Mesendoderm (in vitro differentiated cells): ENCODE data around the gene RADIL.

Experiments
- DNase-seq: peaks from one replicate; pipeline ENCODE4 v3.0.0; 2013
- H2AK5ac ChIP-seq: 2 replicates; pipeline ENCODE4 v1.6.1; 2013; ENCODE audit warnings: low read length, inconsistent platforms
- H2BK120ac ChIP-seq: 2 replicates; pipeline ENCODE4 v1.6.1; 2013; ENCODE audit warnings: low read depth, mild to moderate bottlenecking, low read length, moderate library complexity, mixed read lengths
- H2BK15ac ChIP-seq: replicated peaks from 2 replicates; pipeline ENCODE4 v1.6.1; 2013; ENCODE audit warnings: low read depth, mild to moderate bottlenecking, moderate library complexity
- H2BK5ac ChIP-seq: 2 replicates; pipeline ENCODE4 v1.6.1; 2013; ENCODE audit warnings: low read length, inconsistent platforms
- H3K18ac ChIP-seq: 2 replicates; pipeline ENCODE4 v1.6.1; 2013; ENCODE audit warnings: mild to moderate bottlenecking, low read length, mixed read lengths
- H3K23ac ChIP-seq: one replicate; pipeline ENCODE4 v1.6.1; 2013; ENCODE audit warnings: low read length
- H3K27ac ChIP-seq: 2 replicates; pipeline ENCODE4 v1.5.1; 2013; ENCODE audit warnings: low read depth, mild to moderate bottlenecking, inconsistent platforms, low read length, moderate library complexity
- H3K27me3 ChIP-seq: 2 replicates; pipeline ENCODE4 v1.6.1; 2013; ENCODE audit warnings: low read length, control low read depth, mild to moderate bottlenecking, inconsistent platforms; ENCODE audit not compliant: insufficient read depth, poor library complexity
- H3K36me3 ChIP-seq: 2 replicates; pipeline ENCODE4 v1.6.1; 2013; ENCODE audit warnings: low read length, inconsistent platforms; ENCODE audit not compliant: control insufficient read depth, insufficient read depth
- H3K4ac ChIP-seq: one replicate; pipeline ENCODE4 v1.6.1; 2013; ENCODE audit warnings: low read depth, mild to moderate bottlenecking, low read length, moderate library complexity
- H3K4me1 ChIP-seq: 2 replicates; pipeline ENCODE4 v1.6.1; 2013; ENCODE audit warnings: low read depth, low read length, inconsistent platforms; ENCODE audit not compliant: control insufficient read depth
- H3K4me2 ChIP-seq: 2 replicates; pipeline ENCODE4 v1.6.1; 2013; ENCODE audit warnings: low read length
- H3K4me3 ChIP-seq: 2 replicates; pipeline ENCODE4 v1.5.1; 2013; ENCODE audit warnings: mild to moderate bottlenecking, low read length
- H3K56ac ChIP-seq: one replicate; pipeline ENCODE4 v1.6.1; 2013; ENCODE audit warnings: low read length
- H3K79me1 ChIP-seq: 2 replicates; pipeline ENCODE4 v1.6.1; 2013; ENCODE audit warnings: low read length, inconsistent platforms
- H3K79me2 ChIP-seq: 2 replicates; pipeline ENCODE4 v1.6.1; 2013; ENCODE audit warnings: mild to moderate bottlenecking, low read length; ENCODE audit not compliant: control insufficient read depth, insufficient read depth
- H3K9ac ChIP-seq: 2 replicates; pipeline ENCODE4 v1.6.1; 2013; ENCODE audit warnings: low read length, inconsistent platforms
- H4K5ac ChIP-seq: one replicate; pipeline ENCODE4 v1.6.1; 2013; ENCODE audit warnings: low read length
- H4K8ac ChIP-seq: one replicate; pipeline ENCODE4 v1.6.1; 2013; ENCODE audit warnings: low read depth, mild to moderate bottlenecking, control low read depth, low read length, moderate library complexity
- WGBS: extraction: QIAGEN DNeasy Blood & Tissue Kit; methylation state at CpG from one replicate; pipeline ENCODE4 v1.1.7; 2013; ENCODE audit warnings: low lambda C conversion rate, missing lambda C conversion rate; ENCODE audit not compliant: insufficient coverage; ENCODE audit errors: extremely low coverage; 5-methylcytosine and 5-hydroxymethylcytosine counted together

Gene RADIL

DNA sequence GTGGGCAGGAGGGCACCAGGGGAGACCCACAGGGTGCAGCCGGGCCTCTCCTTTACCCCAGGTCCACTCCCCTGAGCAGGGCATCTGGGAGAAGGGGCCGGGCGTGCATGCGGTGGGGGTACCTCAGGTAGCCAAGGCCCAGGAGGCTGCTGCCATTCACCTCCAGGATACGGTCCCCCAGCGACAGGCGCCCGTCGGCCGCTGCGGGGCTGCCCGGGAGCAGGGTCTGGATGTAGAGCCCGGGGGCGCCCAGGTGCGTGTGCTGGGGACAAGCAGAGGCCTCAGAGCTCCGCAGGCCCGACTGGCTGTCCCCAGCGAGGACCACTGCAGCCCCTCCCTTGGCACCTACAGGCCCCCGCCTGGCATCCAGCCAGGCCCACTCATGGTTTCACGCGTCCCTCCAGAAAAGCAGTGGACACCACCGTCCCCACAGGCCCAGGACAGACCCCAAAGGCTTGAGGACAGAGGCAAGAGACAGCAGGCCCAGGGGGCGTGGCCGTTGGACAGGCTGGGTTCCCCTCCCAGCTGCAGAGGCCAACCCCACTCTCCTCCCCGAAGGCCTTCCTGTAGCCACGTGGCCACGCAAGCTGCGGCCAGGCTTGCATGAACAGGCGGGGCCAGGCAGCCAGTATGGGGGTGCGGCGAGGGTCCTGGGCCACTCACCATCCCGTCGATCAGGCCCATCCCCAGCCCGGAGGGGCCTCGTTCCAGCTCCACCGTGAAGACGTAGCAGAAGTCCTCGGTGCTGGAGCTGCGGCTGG, 83.8 kb downstream of the RADIL start:
- Histone ChIP-seq H3K27ac (no peak overlapping the region), H3K56ac (peak overlapping the region; percentile 7), H3K79me2 (no peaks in the 10 kb centered on the region), H3K4ac (no peak overlapping the region), H3K36me3 (no peaks in the 10 kb centered on the region), H2BK5ac (no peak overlapping the region), H3K23ac (no peak overlapping the region), H3K18ac (no peak overlapping the region), H3K4me1 (no peaks in the 10 kb centered on the region), H2BK120ac (no peak overlapping the region), H4K5ac (no peak overlapping the region), H3K27me3 (no peaks in the 10 kb centered on the region), H3K4me2 (no peak overlapping the region), H2BK15ac (no peak overlapping the region), H2AK5ac (no peak overlapping the region), H3K4me3 (no peak overlapping the region), H4K8ac (no peak overlapping the region), H3K9ac (no peak overlapping the region), H3K79me1 (no peaks in the 10 kb centered on the region)
- DNase-seq = no peak
- no CpG with 5 or more reads among the region's 39 CpGs for WGBS

DNA sequence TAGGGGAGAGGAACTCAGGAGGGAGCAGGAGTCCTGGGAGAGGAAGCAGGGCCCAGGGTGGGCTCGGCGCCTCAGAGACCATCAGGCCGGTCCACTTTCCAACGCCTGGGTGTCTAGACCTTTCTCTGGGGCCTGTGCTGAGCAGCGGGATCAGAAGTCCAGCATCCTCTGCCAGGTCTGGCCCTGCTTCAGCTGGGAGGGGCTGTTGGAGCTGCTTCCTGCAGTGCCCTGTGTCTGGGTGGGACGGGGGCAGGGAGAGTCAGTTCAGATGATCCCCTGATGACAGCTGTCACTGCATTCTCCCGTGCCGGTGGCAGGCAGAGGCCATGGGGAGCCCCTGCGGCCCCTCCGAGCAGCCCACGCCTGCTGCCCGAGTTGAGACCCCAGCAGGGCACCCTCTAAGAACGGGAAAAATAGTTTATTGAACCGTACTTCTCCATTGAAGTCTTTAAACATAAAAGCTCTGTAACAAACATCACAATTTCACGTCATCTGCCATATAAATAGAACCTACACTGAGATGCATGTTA, 84.7 kb downstream of the RADIL start:
- H3K56ac ChIP-seq = no peak overlapping the region
- H3K23ac ChIP-seq = no peak overlapping the region
- H2BK5ac ChIP-seq = no peak overlapping the region
- H3K27ac ChIP-seq = no peak overlapping the region
- H3K4me1 ChIP-seq = no peaks in the 10 kb centered on the region
- H3K27me3 ChIP-seq = no peaks in the 10 kb centered on the region
- H3K4ac ChIP-seq = no peak overlapping the region
- no peak overlapping the region for H3K4me2 ChIP-seq
- no peaks in the 10 kb centered on the region for H3K79me2 ChIP-seq
- no peak overlapping the region for H2AK5ac ChIP-seq
- no CpG with 5 or more reads among the region's 15 CpGs for WGBS
- H3K36me3 ChIP-seq = no peaks in the 10 kb centered on the region
- H2BK15ac ChIP-seq = no peak overlapping the region
- no peak overlapping the region for H3K18ac ChIP-seq
- no peaks in the 10 kb centered on the region for H3K79me1 ChIP-seq
- H3K4me3 ChIP-seq = no peak overlapping the region
- H4K8ac ChIP-seq = no peak overlapping the region
- H2BK120ac ChIP-seq = no peak overlapping the region
- no peak for DNase-seq
- H3K9ac ChIP-seq = no peak overlapping the region
- no peak overlapping the region for H4K5ac ChIP-seq

DNA sequence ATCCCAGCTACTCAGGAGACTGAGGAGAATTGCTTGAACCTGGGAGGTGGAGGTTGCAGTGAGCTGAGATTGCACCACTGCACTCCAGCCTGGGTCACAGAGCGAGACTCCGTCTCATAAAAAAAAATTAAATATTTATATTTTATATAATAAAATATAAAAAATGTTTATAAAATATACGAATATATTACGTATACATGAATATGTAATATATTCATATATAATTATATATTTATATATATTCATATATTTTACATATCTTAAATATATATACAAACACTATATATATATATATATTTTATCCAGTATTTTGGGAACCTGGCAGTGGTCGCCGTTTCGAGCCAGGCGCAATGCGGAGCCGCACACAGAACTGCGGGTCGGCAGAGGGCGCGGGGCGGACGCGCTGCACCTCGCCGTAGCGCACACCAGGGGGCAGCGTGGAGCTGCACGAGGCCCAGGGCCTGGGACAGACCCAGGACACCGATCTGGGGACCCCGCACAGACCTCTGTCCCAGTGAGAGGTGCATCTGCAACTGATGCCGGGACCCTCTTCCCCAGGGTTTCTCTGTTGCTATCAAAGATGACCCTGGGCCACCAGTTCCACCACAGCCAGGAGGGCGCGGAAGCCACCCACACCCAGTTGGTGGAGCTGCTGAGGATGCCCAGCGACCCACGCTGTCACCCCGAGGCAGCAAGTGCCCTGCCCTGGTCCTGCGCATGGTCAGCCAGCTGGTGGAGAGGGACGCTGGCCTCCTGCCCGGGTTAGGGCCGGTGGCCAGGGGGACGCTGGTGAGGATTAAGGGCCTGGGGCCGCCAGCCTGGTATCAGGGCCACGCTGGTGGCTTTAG, 85.4 kb downstream of the RADIL start:
- H2BK5ac ChIP-seq = no peak overlapping the region
- H4K8ac ChIP-seq = no peak overlapping the region
- no peaks in the 10 kb centered on the region for H3K36me3 ChIP-seq
- H3K18ac ChIP-seq = no peak overlapping the region
- H4K5ac ChIP-seq = no peak overlapping the region
- H3K4ac ChIP-seq = no peak overlapping the region
- H3K4me2 ChIP-seq = no peak overlapping the region
- H3K27ac ChIP-seq = no peak overlapping the region
- WGBS = no CpG with 5 or more reads among the region's 37 CpGs
- no peak overlapping the region for H2BK15ac ChIP-seq
- peak; percentile 67 for DNase-seq
- no peak overlapping the region for H3K4me3 ChIP-seq
- no peak overlapping the region for H3K9ac ChIP-seq
- H3K4me1 ChIP-seq = no peaks in the 10 kb centered on the region
- no peak overlapping the region for H2AK5ac ChIP-seq
- H3K79me1 ChIP-seq = no peaks in the 10 kb centered on the region
- no peak overlapping the region for H2BK120ac ChIP-seq
- H3K79me2 ChIP-seq = no peaks in the 10 kb centered on the region
- no peaks in the 10 kb centered on the region for H3K27me3 ChIP-seq
- H3K56ac ChIP-seq = no peak overlapping the region
- H3K23ac ChIP-seq = no peak overlapping the region

DNA sequence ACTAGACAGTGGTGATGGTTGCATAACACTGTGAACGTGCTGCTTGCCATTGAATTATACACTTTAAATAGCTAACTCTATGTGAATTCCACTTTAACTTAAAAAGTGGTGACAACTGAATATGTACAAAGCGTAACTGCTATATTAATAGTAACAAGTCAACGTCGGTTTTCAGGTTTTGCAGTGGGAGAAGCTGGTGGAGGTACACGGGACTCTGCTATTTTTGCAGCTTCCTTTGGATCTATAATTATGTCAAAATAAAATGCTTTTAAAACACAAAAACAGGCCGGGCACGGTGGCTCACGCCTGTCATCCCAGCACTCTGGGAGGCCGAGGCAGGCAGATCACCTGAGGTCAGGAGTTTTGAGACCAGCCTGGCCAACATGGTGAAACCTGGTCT, 87.1 kb downstream of the RADIL start:
- no peak overlapping the region for H2BK120ac ChIP-seq
- H3K4ac ChIP-seq = no peak overlapping the region
- no peak for DNase-seq

DNA sequence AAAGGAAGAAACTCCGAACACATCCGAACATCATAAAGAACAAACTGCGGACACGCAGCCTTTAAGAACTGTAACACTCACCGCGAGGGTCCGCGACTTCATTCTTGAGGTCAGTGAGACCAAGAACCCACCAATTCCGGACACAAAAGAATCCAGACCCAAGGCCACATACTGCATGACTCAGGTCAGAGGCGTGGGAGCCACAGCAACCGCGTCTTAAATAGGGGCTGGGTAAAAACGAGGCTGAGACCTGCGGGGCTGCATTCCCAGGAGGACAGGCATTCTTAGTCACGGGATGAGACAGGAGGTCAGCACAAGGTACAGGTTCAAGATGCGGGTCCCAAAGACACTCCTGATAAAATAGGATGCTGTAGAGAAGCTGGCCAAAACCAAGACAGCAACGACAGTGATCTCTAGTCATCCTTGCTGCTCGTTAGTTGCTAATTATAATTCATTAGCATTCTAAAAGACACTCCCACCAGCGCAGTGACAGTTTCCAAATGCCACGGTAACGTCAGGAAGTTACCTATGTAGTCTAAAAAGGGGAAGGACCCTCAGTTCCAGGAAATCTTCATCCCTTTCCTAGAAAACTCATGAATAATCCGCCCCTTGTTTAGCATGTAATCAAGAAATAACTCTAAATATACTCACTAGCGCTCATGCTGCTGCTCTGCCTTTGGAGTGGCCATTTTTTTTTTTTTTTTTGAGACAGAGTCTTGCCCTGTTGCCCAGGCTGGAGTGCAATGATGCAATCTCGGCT, 88.7 kb downstream of the RADIL start:
- Histone ChIP-seq H3K18ac (no peak overlapping the region), H2BK120ac (no peak overlapping the region), H3K27me3 (no peaks in the 10 kb centered on the region), H3K27ac (no peak overlapping the region), H4K8ac (no peak overlapping the region), H3K23ac (no peak overlapping the region), H2BK5ac (no peak overlapping the region), H3K4me2 (no peak overlapping the region), H3K9ac (no peak overlapping the region), H4K5ac (no peak overlapping the region), H2BK15ac (no peak overlapping the region), H3K79me1 (no peaks in the 10 kb centered on the region), H3K4me3 (no peak overlapping the region), H3K36me3 (no peaks in the 10 kb centered on the region), H2AK5ac (no peak overlapping the region), H3K4me1 (no peaks in the 10 kb centered on the region), H3K4ac (no peak overlapping the region), H3K79me2 (no peaks in the 10 kb centered on the region), H3K56ac (no peak overlapping the region)
- no CpG with 5 or more reads among the region's 24 CpGs for WGBS
- DNase-seq = peak; percentile 83

More for the DNA sequence above, 87.1 kb downstream of the RADIL start:
- H4K8ac ChIP-seq = no peak overlapping the region
- H3K4me1 ChIP-seq = no peaks in the 10 kb centered on the region
- no CpG with 5 or more reads among the region's 9 CpGs for WGBS
- no peak overlapping the region for H2BK15ac ChIP-seq
- no peak overlapping the region for H3K27ac ChIP-seq
- no peak overlapping the region for H2BK5ac ChIP-seq
- H2AK5ac ChIP-seq = no peak overlapping the region
- no peaks in the 10 kb centered on the region for H3K79me2 ChIP-seq
- no peak overlapping the region for H3K4me2 ChIP-seq
- no peak overlapping the region for H4K5ac ChIP-seq
- H3K9ac ChIP-seq = no peak overlapping the region
- H3K36me3 ChIP-seq = no peaks in the 10 kb centered on the region
- H3K18ac ChIP-seq = no peak overlapping the region
- no peaks in the 10 kb centered on the region for H3K79me1 ChIP-seq
- H3K27me3 ChIP-seq = no peaks in the 10 kb centered on the region
- H3K56ac ChIP-seq = no peak overlapping the region
- H3K4me3 ChIP-seq = no peak overlapping the region
- no peak overlapping the region for H3K23ac ChIP-seq
